GOT3 (cell line): ENCODE data around the gene GREM2.

Experiments used
- DNase-seq: peaks from one replicate; lab custom pipeline; 2025; ENCODE audit warnings: mixed read lengths; lab: John Stamatoyannopoulos, UW

Gene GREM2

DNA sequence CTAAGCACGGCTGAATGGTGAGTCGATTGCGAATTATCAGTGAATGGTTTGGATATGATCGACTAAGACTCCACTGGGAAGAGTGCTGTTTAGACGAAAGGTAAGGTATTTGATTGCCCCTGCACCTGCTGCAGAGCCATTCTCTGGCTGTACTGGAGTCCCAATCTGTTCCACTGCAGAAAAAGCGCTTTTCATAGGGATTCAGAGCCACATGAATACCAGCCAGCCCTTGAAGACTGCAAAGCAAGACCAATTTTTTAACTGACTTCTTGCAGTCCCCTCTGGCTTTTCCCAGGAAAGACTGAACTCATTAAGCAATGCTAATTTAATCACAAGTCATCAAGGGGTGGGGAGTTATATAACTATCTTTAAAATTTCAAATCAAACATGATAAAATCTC, 1.3 kb downstream of the GREM2 start:
- DNase-seq, result no peak

- DNase-seq, result no peak
Measured at GRCh38 chr1:240609527-240610060, 2.4 kb downstream of the GREM2 start.

DNA sequence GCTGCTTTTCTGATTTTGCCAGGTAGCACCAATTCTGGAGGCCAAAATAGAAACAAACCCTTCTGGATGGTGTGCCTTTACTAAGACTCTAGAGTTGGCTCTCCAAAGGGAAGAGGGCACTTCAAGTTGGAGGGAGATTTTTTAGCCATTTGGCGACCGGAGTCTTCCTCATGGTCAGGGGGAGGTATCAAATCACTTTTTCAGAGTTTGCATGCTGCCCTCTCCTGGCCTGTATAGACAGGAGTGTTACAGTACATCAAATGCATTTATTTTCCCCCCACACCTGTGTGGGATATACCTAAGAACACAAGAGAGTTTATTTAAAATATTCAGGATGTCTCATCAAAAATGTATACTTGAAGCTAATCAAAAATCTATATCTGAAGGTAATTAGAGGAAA, 3.2 kb downstream of the GREM2 start:
- DNase-seq, result no peak

GRCh38 chr1:240607006-240607405, 4.9 kb downstream of the GREM2 start:
- no peak for DNase-seq

DNA sequence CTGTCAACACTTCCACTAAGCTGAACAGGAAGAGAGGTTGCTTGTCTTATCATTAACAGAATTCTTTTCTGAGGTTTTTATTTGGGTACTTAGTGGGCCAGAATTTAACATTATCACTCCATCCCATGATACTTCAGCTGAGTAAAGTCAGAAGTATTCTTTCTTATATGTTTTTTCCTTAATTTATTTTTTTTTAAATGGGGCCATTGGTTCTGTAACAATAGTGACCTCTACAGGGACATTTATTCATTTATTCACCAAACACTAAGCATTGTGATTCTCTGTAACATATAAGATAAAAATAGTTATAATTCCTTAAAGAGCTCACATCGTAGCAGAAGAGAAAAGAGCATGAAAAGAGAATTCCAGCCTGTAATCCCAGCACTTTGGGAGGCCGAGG, 9.8 kb downstream of the GREM2 start:
- DNase-seq, result no peak

- DNase-seq, result no peak
Measured at GRCh38 chr1:240599830-240600229, 12.1 kb downstream of the GREM2 start.

DNA sequence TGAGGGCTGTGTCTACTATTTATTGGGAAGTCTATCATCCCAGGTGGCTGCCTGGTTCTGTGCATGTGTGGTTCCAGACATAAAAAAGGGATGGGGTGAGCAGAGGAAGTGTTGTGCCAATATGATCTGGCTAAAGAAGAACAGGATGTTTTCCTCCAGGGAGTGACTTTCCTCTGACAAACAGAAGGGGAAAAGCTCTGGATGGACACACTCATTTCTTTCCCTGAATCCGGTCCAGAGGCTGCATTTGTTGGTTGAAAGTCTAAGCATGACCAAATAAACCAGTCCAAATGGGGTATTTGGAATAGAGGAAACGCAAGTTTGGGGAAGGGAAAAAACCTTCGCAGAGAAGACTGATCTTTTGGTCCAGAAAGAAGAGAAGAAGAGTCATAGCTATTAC, 12.7 kb downstream of the GREM2 start:
- DNase-seq, result no peak

GRCh38 chr1:240598216-240599001, 13.5 kb downstream of the GREM2 start:
- DNase-seq, result no peak

DNA sequence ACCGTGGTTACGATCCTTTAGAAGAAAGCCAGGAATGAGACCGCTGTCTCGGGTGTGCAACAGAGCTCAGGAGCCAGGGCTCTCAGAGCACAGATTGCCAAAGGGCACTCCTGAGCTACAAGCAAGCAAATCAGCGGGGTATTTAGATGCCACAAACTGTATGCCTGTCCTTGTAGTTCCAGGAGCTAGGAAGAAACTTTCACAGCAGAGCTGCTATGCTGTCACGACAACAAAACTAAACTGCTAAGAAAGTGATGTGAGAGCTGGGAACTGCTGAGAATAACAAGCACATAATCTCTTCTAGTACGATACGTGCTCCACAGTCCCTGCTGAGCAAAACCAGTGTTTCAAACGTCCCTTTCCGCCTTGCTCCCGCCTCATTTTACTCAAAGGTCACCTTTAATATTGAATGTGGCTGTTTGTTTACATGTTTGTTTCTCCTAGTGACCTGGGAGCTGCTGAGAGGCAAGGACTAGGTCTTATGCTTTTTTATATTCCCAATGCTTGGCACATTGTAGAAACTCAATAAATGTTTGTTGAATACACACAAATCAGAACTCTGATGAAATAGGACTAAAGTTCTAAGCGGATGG, 14.7 kb downstream of the GREM2 start:
- no peak for DNase-seq

DNA sequence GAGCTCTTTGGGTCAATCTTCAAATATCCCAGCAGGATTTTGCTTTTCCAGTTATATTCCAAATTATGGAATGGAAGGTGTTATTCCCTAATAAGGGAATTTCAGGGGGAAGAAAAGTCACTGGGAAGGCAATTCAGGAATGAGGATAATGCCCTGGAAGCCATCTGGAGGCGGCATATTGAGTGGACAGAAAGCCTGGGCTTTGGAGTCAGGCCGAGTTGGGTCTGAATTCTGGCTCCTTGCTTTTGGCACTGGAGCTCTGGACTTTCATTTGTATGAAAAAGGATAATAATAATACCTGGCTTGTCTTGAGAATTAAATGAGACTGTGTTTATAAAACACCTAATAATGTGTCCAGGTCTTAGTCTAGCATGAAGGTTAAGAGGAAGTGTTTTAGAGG, 16.5 kb downstream of the GREM2 start:
- no peak for DNase-seq

GRCh38 chr1:240591564-240591963, 20.4 kb downstream of the GREM2 start:
- no peak for DNase-seq

- no peak for DNase-seq
Measured at GRCh38 chr1:240591078-240591477, 20.9 kb downstream of the GREM2 start.

DNA sequence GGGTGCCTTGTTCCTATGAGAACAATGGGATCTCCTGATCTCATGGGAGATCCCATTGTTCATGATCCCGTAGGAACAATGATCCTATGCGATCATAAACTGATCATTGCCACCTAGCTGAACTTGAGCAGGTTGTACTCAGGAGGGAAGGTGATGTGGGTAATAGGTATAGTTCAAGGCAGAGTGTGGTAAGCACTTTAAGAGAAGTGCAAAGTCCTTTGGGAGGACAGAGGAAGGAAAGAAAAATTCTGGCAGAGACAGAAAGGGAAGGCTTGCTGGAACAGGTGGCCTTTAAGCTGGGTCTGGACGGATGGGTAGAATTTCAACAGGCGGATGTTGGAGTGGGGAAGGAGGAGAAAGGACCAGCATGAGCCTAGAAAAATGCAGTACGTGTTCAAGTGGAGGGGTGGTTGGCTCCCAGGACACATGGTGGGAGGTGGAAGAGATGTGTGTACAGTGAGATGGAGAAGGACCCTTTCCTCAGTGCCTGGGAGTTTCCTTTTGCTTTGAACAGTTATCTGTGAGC, 22.3 kb downstream of the GREM2 start:
- no peak for DNase-seq

DNA sequence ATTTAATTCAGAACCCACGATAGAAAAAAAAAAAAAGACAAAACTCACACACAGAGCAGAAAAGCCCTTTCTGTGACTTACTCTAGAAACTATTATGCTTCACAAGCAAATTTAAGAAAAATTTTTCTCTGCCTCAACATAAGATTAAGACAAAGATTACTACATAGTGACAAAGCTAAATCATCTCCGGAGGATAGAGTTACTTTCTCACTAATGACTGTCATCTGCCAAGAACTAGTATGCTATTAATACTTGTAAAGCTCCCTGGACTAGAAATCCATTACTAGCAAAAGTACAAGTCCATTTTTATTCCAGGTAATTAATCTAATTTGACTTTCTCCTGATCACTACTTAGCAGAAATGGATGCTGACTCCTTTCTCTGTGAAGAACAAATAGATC, 25.9 kb downstream of the GREM2 start:
- no peak for DNase-seq

DNA sequence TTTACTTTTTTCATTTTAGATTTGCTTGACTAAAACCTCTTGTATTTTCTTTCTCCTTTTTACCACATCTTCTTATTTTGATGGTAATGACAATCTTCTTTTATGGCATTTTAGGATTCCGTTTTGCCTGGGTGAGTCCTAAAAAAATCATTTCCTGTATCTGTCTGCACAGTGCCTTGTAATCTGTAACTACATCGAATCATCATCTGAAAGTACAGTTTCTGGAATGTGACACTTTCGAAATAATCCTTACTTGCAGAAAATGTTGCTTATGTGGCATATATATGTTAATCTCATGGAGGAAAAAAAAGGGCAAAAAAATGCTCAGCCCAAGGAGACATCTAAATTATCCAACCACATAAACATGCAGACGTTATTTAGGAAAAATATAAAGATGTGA, 29.0 kb downstream of the GREM2 start:
- DNase-seq, result no peak

- no peak for DNase-seq
Measured at GRCh38 chr1:240579511-240579910, 32.4 kb downstream of the GREM2 start.

DNA sequence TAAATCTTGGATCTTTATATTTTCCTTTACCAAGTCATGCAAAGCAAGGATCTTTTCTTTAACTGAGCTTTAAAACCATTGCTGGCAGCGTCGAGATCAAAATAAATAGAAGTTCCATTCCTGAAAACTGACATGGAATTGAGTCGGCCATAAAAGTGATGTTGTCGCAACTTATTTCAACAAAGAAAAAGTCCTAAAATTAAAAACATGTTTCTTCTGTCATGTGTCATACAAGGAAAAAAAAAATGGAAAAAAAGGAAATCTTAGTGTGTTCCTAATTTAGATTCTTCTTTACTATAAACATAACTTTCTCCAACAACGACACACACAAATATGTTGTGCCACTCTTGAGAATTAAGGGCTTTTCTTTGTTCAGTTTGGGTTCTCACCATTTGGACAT, 34.9 kb downstream of the GREM2 start:
- DNase-seq, result no peak

DNA sequence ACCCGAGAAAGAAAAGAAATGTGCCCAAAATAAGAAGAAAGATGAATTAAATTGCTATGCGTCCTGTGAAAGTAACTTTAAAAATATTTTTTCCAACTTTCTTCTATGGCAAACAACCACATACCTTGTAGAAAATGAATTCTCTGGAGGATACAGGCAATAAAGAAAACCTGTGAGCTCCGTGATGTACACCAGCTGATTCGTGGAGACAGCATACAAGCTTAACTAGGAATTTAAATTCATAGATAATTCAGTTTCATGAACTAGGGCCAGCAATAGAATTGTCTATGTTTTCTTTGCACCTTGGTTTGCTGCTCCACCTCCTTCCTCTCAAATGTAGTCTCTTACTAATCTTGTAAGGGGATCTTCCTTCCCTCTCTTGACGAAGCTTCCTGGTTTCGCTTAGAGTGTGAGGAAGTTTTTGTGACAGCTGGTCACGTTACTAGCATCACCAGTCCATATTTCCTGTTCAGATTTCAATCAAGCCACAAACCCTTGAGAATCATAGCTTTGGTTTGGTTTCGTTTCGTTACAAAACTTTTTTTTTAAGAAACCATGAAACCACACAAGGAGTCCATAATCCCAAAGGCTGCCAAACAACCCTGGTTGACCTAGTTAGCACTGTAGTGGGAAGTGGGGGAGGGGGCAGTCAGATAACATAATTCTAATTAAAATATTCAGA, 35.8 kb downstream of the GREM2 start:
- no peak for DNase-seq

DNA sequence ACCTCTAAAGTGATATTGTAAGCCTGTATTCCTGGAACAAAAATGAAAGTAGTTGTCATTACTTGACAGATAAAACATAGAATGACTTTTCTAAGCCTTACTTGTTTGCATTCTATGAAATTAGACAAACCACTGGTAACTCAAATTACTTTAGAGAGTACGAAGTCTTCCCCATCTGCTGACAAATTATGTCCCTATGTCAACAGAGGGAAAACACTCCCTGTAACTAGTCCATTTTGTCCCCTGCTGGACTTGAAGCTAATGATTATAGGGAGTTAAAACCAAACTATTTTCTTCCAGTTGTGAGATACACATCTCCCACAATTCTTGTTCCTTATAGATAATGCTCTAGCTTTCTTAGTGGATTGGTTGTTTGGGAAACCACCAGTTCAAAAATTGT, 39.6 kb downstream of the GREM2 start:
- DNase-seq, result no peak

DNA sequence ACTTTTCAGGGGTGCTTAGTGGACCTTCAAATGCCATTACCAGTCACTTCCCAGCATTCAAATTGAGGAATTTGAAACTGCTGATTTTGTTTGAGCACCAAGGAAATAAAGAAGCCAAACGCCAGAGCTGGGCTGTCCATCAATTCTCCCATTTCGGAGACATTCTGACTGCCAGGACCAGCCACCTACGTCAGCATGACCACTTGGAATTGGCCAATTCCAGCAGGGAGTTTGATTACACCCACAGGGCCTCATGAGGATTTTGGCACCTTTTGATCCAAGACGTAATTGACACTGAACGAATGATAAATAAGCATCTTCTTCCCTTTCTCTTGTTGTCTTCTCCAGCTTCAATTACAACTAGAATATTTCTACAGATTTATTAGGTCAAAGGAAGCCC, 40.2 kb downstream of the GREM2 start:
- no peak for DNase-seq

DNA sequence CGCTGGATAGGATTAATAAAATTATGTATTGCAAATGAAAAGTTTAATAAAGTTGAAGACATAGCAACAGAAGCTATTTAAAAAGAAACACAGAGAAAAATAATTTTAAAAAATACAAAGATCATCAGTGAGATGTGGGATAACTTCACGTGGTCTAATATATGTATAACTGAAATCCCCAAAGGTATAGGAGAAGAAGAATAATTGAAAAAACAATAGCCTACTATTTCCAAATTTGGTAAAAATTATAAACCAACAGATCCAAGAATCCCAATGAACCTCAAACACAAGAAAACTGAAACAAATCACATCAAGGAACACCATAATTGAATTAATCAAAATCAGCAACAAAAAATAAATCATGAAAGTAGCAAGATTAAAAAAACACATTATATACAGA, 44.9 kb downstream of the GREM2 start:
- no peak for DNase-seq

GRCh38 chr1:240562779-240563178, 49.2 kb downstream of the GREM2 start:
- DNase-seq, result no peak

DNA sequence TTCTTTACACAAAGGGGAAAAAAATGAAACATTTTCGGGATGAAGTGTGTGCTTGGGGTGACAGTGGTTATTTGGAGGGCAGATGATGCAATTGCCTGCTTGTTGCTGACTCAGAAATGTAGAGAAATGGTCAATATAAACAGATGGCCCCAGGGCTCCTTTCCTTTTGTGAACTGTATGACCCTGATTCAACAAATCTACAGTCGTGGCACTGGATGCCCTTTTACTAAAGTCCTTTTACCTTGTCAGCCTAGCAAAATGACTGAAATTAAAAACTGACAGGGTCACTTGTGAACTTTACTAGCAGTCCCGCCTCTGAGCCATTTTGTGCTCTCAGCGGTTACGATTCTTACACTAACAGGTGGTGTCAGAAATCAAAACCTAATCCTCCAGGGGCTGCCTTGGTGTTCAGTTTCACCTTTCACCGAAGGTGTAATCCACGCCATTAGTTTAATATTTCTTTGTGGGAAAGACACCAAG, 49.8 kb downstream of the GREM2 start:
- DNase-seq, result no peak
